HEK293 (cell line): Measurements from ENCODE around the gene ARHGEF2.

Source experiments
- GLI4 ChIP-seq: fragments of 450-650 bp; formaldehyde crosslinking; IDR thresholded peaks from 2 replicates; pipeline ENCODE4 v1.5.1; 2016; ENCODE audit warnings: missing biosample characterization, missing genetic modification characterization
- GLIS2 ChIP-seq: fragments of 450-650 bp; formaldehyde crosslinking; IDR thresholded peaks from 2 replicates; pipeline ENCODE4 v1.5.1; 2016; ENCODE audit warnings: missing biosample characterization, missing genetic modification characterization
- KLF1 ChIP-seq: fragments of 450-650 bp; formaldehyde crosslinking; IDR thresholded peaks from 2 replicates; pipeline ENCODE4 v1.5.1; 2016; ENCODE audit warnings: missing biosample characterization, missing genetic modification characterization
- KLF16 ChIP-seq: fragments of 450-650 bp; formaldehyde crosslinking; IDR thresholded peaks from 2 replicates; pipeline ENCODE4 v1.5.1; 2017; ENCODE audit warnings: missing biosample characterization, missing genetic modification characterization
- KLF9 ChIP-seq: fragments of 450-650 bp; formaldehyde crosslinking; IDR thresholded peaks from 2 replicates; pipeline ENCODE4 v1.5.1; 2016; ENCODE audit warnings: missing biosample characterization, missing genetic modification characterization, low read depth
- SP7 ChIP-seq: fragments of 450-650 bp; formaldehyde crosslinking; IDR thresholded peaks from 2 replicates; pipeline ENCODE4 v1.5.1; 2016; ENCODE audit warnings: missing biosample characterization, missing genetic modification characterization
- TRIM28 ChIP-seq: IDR thresholded peaks from 2 replicates; pipeline ENCODE4 v1.6.1; 2011; ENCODE audit warnings: low read length, control low read depth, borderline replicate concordance
- YY2 ChIP-seq: fragments of 450-650 bp; formaldehyde crosslinking; IDR thresholded peaks from 2 replicates; pipeline ENCODE4 v1.5.1; 2016; ENCODE audit warnings: missing biosample characterization, missing genetic modification characterization
- ZBTB7A ChIP-seq: fragments of 450-650 bp; formaldehyde crosslinking; IDR thresholded peaks from 2 replicates; pipeline ENCODE4 v1.5.1; 2016; ENCODE audit warnings: low read depth, missing biosample characterization, missing genetic modification characterization
- ZEB2 ChIP-seq: fragments of 450-650 bp; formaldehyde crosslinking; IDR thresholded peaks from 2 replicates; pipeline ENCODE4 v1.5.1; 2016; ENCODE audit warnings: missing biosample characterization, missing genetic modification characterization
- ZFP41 ChIP-seq: fragments of 450-650 bp; formaldehyde crosslinking; IDR thresholded peaks from 2 replicates; pipeline ENCODE4 v1.5.1; 2016; ENCODE audit warnings: missing biosample characterization, missing genetic modification characterization, borderline replicate concordance
- ZNF10 ChIP-seq: fragments of 450-650 bp; formaldehyde crosslinking; IDR thresholded peaks from 2 replicates; pipeline ENCODE4 v1.5.1; 2017; ENCODE audit warnings: missing biosample characterization, missing genetic modification characterization
- ZNF148 ChIP-seq: fragments of 450-650 bp; formaldehyde crosslinking; IDR thresholded peaks from 2 replicates; pipeline ENCODE4 v1.5.0; 2017; ENCODE audit warnings: missing biosample characterization, missing genetic modification characterization, borderline replicate concordance
- ZNF155 ChIP-seq: fragments of 450-650 bp; formaldehyde crosslinking; IDR thresholded peaks from 2 replicates; pipeline ENCODE4 v1.5.1; 2016; ENCODE audit warnings: missing biosample characterization, missing genetic modification characterization
- ZNF202 ChIP-seq: fragments of 450-650 bp; formaldehyde crosslinking; IDR thresholded peaks from 2 replicates; pipeline ENCODE4 v1.5.1; 2016; ENCODE audit warnings: missing biosample characterization, missing genetic modification characterization, borderline replicate concordance
- ZNF239 ChIP-seq: fragments of 450-650 bp; formaldehyde crosslinking; IDR thresholded peaks from 2 replicates; pipeline ENCODE4 v1.5.1; 2016; ENCODE audit warnings: missing biosample characterization, missing genetic modification characterization
- ZNF350 ChIP-seq: fragments of 450-650 bp; formaldehyde crosslinking; IDR thresholded peaks from 2 replicates; pipeline ENCODE4 v1.5.0; 2017; ENCODE audit warnings: missing biosample characterization, mild to moderate bottlenecking, missing genetic modification characterization
- ZNF404 ChIP-seq: fragments of 450-650 bp; formaldehyde crosslinking; IDR thresholded peaks from 2 replicates; pipeline ENCODE4 v1.5.1; 2017; ENCODE audit warnings: missing biosample characterization, missing genetic modification characterization
- ZNF416 ChIP-seq: fragments of 450-650 bp; formaldehyde crosslinking; IDR thresholded peaks from 2 replicates; pipeline ENCODE4 v1.5.1; 2016; ENCODE audit warnings: missing biosample characterization, missing genetic modification characterization
- ZNF488 ChIP-seq: fragments of 450-650 bp; formaldehyde crosslinking; IDR thresholded peaks from 2 replicates; pipeline ENCODE4 v1.5.1; 2016; ENCODE audit warnings: missing biosample characterization, missing genetic modification characterization
- ZNF521 ChIP-seq: fragments of 450-650 bp; formaldehyde crosslinking; IDR thresholded peaks from 2 replicates; pipeline ENCODE4 v1.5.1; 2017; ENCODE audit warnings: missing biosample characterization, mild to moderate bottlenecking, missing genetic modification characterization
- ZNF529 ChIP-seq: fragments of 450-650 bp; formaldehyde crosslinking; IDR thresholded peaks from 2 replicates; pipeline ENCODE4 v1.5.1; 2017; ENCODE audit warnings: missing genetic modification characterization, missing biosample characterization; ENCODE audit not compliant: insufficient replicate concordance
- ZNF571 ChIP-seq: fragments of 450-650 bp; formaldehyde crosslinking; IDR thresholded peaks from 2 replicates; pipeline ENCODE4 v1.5.0; 2017; ENCODE audit warnings: missing biosample characterization, missing genetic modification characterization
- ZNF580 ChIP-seq: fragments of 450-650 bp; formaldehyde crosslinking; IDR thresholded peaks from 2 replicates; pipeline ENCODE4 v1.5.1; 2016; ENCODE audit warnings: missing biosample characterization, missing genetic modification characterization
- ZNF621 ChIP-seq: fragments of 450-650 bp; formaldehyde crosslinking; IDR thresholded peaks from 2 replicates; pipeline ENCODE4 v1.5.1; 2017; ENCODE audit warnings: missing biosample characterization, missing genetic modification characterization
- ZNF629 ChIP-seq: fragments of 450-650 bp; formaldehyde crosslinking; IDR thresholded peaks from 2 replicates; pipeline ENCODE4 v1.5.1; 2017; ENCODE audit warnings: missing biosample characterization, missing genetic modification characterization
- ZNF670 ChIP-seq: fragments of 450-650 bp; formaldehyde crosslinking; IDR thresholded peaks from 2 replicates; pipeline ENCODE4 v1.5.1; 2016; ENCODE audit warnings: missing biosample characterization, missing genetic modification characterization, low read depth
- ZNF747 ChIP-seq: fragments of 450-650 bp; formaldehyde crosslinking; IDR thresholded peaks from 2 replicates; pipeline ENCODE4 v1.5.1; 2016; ENCODE audit warnings: missing biosample characterization, missing genetic modification characterization
- ZSCAN18 ChIP-seq: fragments of 450-650 bp; formaldehyde crosslinking; IDR thresholded peaks from 2 replicates; pipeline ENCODE4 v1.5.1; 2016; ENCODE audit warnings: missing biosample characterization, missing genetic modification characterization
- ZSCAN30 ChIP-seq: fragments of 450-650 bp; IDR thresholded peaks from 2 replicates; pipeline ENCODE4 v1.5.1; 2018; ENCODE audit warnings: missing biosample characterization, mild to moderate bottlenecking, missing genetic modification characterization, moderate library complexity
- TF ChIP-seq, protein P1 (sequence below): fragments of 450-650 bp; IDR thresholded peaks from 2 replicates; pipeline ENCODE4 v1.5.1; 2018; ENCODE audit warnings: missing biosample characterization, missing genetic modification characterization
- TF ChIP-seq, protein P2 (sequence below): fragments of 450-650 bp; formaldehyde crosslinking; IDR thresholded peaks from 2 replicates; pipeline ENCODE4 v1.5.1; 2016; ENCODE audit warnings: missing biosample characterization, missing genetic modification characterization

ARHGEF2 gene

GRCh38 chr1:155983191-155984024 is 5.1 kb upstream of the ARHGEF2 start (continued):
- TF ChIP-seq ZSCAN18 (no peak), GLIS2 (peak; percentile 55), ZSCAN30 (tag by site-specific recombination) (peak; percentile 81), ZNF529 (tag by site-specific recombination) (no peak), ZEB2 (tag by site-specific recombination) (peak; percentile 97), SP7 (peak; percentile 85), ZNF239 (tag by site-specific recombination) (no peak), ZNF488 (no peak), ZNF571 (tag by site-specific recombination) (no peak), KLF9 (no peak), YY2 (no peak), ZNF621 (tag by site-specific recombination) (no peak), ZBTB7A (tag by site-specific recombination) (no peak), ZNF10 (tag by site-specific recombination) (peak; percentile 67; the same call in 1 of the 2 replicates), ZNF580 (peak; percentile 74), KLF16 (tag by site-specific recombination) (0 out of 2 replicates have a peak, but pooled peaks have one; percentile 34), KLF1 (tag by site-specific recombination) (peak; percentile 80), GLI4 (no peak), ZNF350 (tag by site-specific recombination) (no peak), ZNF202 (tag by site-specific recombination) (no peak), ZFP41 (tag by site-specific recombination) (no peak), ZNF629 (tag by site-specific recombination) (0 out of 2 replicates have a peak, but pooled peaks have one; percentile 16), ZNF747 (tag by site-specific recombination) (no peak), ZNF416 (tag by site-specific recombination) (no peak), ZNF148 (no peak), ZNF670 (tag by site-specific recombination) (no peak), ZNF155 (tag by site-specific recombination) (no peak), ZNF521 (no peak), TRIM28 (peak; percentile 96; the same call in 1 of the 2 replicates), ZNF404 (tag by site-specific recombination) (no peak)
- TF ChIP-seq, protein P1, sequence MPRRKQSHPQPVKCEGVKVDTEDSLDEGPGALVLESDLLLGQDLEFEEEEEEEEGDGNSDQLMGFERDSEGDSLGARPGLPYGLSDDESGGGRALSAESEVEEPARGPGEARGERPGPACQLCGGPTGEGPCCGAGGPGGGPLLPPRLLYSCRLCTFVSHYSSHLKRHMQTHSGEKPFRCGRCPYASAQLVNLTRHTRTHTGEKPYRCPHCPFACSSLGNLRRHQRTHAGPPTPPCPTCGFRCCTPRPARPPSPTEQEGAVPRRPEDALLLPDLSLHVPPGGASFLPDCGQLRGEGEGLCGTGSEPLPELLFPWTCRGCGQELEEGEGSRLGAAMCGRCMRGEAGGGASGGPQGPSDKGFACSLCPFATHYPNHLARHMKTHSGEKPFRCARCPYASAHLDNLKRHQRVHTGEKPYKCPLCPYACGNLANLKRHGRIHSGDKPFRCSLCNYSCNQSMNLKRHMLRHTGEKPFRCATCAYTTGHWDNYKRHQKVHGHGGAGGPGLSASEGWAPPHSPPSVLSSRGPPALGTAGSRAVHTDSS (tag by site-specific recombination) = no peak
- TF ChIP-seq, protein P2, sequence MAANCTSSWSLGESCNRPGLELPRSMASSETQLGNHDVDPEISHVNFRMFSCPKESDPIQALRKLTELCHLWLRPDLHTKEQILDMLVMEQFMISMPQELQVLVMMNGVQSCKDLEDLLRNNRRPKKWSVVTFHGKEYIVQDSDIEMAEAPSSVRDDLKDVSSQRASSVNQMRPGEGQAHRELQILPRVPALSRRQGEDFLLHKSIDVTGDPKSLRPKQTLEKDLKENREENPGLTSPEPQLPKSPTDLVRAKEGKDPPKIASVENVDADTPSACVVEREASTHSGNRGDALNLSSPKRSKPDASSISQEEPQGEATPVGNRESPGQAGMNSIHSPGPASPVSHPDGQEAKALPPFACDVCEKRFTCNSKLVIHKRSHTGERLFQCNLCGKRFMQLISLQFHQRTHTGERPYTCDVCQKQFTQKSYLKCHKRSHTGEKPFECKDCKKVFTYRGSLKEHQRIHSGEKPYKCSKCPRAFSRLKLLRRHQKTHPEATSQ (tag by site-specific recombination) = no peak
